ENCODE data around the gene BNC2. TPM values are rescaled to one million over a fixed set of nuclear protein-coding genes. Genes with fewer than 3 reads are reported as not detected.

BNC2 gene
- total and polyA plus RNA-seq, 2 donors (not counting 1 experiment from before 2014, with no cell fraction given) = 34.7 to 39.1 TPM

DNA sequence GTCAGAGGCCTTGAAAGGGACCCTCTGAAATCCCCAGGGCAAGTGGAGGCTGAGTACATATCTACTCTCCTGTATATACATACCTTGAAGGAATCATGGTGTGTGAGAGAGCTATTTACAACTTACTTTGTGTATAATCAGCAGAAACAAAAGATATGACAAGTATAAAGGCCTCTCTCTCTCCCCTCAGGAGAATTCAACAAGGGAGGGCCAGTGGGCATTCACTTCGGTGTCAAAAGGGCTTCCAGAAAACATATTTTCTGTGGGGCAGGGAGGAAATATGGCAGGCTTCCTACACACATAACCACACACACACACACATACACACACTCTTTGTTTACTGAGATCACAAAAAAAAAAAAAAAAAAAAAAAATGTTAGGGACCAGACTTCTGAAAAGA lies 181.7 kb downstream of the BNC2 start:
- peak overlapping the region; percentile 2 for H3K27ac ChIP-seq (ENCODE audit: insufficient read depth, low read length)
- no peak for TF ChIP-seq EZH2 (IDR thresholded peaks at IDR 0.05; ENCODE audit: low read length, missing control alignments)
- TF ChIP-seq, protein P1, sequence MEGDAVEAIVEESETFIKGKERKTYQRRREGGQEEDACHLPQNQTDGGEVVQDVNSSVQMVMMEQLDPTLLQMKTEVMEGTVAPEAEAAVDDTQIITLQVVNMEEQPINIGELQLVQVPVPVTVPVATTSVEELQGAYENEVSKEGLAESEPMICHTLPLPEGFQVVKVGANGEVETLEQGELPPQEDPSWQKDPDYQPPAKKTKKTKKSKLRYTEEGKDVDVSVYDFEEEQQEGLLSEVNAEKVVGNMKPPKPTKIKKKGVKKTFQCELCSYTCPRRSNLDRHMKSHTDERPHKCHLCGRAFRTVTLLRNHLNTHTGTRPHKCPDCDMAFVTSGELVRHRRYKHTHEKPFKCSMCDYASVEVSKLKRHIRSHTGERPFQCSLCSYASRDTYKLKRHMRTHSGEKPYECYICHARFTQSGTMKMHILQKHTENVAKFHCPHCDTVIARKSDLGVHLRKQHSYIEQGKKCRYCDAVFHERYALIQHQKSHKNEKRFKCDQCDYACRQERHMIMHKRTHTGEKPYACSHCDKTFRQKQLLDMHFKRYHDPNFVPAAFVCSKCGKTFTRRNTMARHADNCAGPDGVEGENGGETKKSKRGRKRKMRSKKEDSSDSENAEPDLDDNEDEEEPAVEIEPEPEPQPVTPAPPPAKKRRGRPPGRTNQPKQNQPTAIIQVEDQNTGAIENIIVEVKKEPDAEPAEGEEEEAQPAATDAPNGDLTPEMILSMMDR (conservative IDR thresholded peaks at IDR 0.05 in 1 of 2, IDR thresholded peaks at IDR 0.05 in 1 of 2; ENCODE audit: low read depth in 1 of 2, low read length in 2 of 2) = no peak
- H3K9me3 ChIP-seq (ENCODE audit: control insufficient read depth, insufficient read depth, low read depth, low read length) = no peaks in the 10 kb centered on the region
- H3K9ac ChIP-seq (ENCODE audit: insufficient read depth, low read length) = no peak overlapping the region
- H4K20me1 ChIP-seq (ENCODE audit: control insufficient read depth, extremely low read depth, insufficient read depth, low read length) = no peaks in the 10 kb centered on the region
- no peaks in the 10 kb centered on the region for H3K27me3 ChIP-seq (ENCODE audit: control insufficient read depth, insufficient read depth, low read length)
- peaks cover 4% of the 10 kb centered on the region for H3K4me1 ChIP-seq (ENCODE audit: control insufficient read depth, extremely low read depth, insufficient read depth, low read length)
- no peak for DNase-seq (ENCODE audit: low read depth in 2 of 2)
- H3K4me2 ChIP-seq (ENCODE audit: extremely low read depth, insufficient read depth, low read length) = no peak overlapping the region
- H3K36me3 ChIP-seq (ENCODE audit: control insufficient read depth, insufficient read depth, low read length) = peaks cover 3% of the 10 kb centered on the region
- peaks cover 19% of the 10 kb centered on the region for H3K79me2 ChIP-seq (ENCODE audit: control insufficient read depth, insufficient read depth, low read length)
- H2AFZ ChIP-seq (ENCODE audit: low read length) = no peak overlapping the region
- H3K4me3 ChIP-seq (replicated peaks in 1 of 4; ENCODE audit: control extremely low read depth in 1 of 4, insufficient read depth in 1 of 4, low read depth in 3 of 4, low read length in 4 of 4) = no peak overlapping the region

DNA sequence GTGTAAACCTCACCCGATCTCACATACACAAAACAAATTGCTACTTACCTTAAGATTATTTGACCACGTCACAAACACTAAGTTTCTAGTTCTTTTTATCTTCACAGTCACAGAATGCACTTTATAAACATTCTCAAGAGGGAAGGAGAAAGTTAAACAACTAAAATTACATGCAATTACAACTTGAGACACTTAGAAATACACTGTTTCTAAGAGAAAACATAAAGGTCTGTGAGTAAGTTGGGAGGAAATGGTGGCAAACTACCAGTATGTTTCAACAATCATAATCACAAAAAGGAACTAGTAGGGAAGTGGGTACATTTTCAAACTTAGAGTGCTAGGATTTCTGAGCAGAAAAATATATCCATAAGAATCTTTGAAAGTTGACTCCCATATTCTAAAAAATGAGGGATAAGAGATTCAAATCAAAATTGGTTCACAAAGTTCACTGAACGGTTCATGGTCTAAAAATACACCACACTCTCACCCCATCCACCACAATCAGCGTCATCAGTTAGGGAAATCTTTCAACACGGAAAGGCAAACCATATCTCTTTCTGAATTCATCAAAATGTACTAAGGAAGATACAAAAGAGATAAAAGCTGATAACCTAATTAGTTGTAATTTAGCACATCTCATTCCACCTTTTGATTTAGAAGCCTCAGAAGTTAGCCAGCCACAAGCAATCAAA lies 182.6 kb downstream of the BNC2 start:
- Histone ChIP-seq H4K20me1 (ENCODE audit: control insufficient read depth, extremely low read depth, insufficient read depth, low read length) (no peaks in the 10 kb centered on the region), H3K4me2 (ENCODE audit: extremely low read depth, insufficient read depth, low read length) (no peak overlapping the region), H3K4me1 (ENCODE audit: control insufficient read depth, extremely low read depth, insufficient read depth, low read length) (peaks cover 4% of the 10 kb centered on the region), H3K79me2 (ENCODE audit: control insufficient read depth, insufficient read depth, low read length) (peaks cover 19% of the 10 kb centered on the region), H3K27ac (ENCODE audit: insufficient read depth, low read length) (peak overlapping the region; percentile 27), H2AFZ (ENCODE audit: low read length) (no peak overlapping the region), H3K36me3 (ENCODE audit: control insufficient read depth, insufficient read depth, low read length) (peaks cover 3% of the 10 kb centered on the region), H3K9ac (ENCODE audit: insufficient read depth, low read length) (no peak overlapping the region), H3K9me3 (ENCODE audit: control insufficient read depth, insufficient read depth, low read depth, low read length) (no peaks in the 10 kb centered on the region), H3K27me3 (ENCODE audit: control insufficient read depth, insufficient read depth, low read length) (no peaks in the 10 kb centered on the region), H3K4me3 (replicated peaks in 1 of 4; ENCODE audit: control extremely low read depth in 1 of 4, insufficient read depth in 1 of 4, low read depth in 3 of 4, low read length in 4 of 4) (no peak overlapping the region)
- no peak for TF ChIP-seq EZH2 (IDR thresholded peaks at IDR 0.05; ENCODE audit: low read length, missing control alignments)
- TF ChIP-seq, protein P1 (conservative IDR thresholded peaks at IDR 0.05 in 1 of 2, IDR thresholded peaks at IDR 0.05 in 1 of 2; ENCODE audit: low read depth in 1 of 2, low read length in 2 of 2) = no peak
- peak; percentile 43 to 55 for DNase-seq (ENCODE audit: low read depth in 2 of 2)

DNA sequence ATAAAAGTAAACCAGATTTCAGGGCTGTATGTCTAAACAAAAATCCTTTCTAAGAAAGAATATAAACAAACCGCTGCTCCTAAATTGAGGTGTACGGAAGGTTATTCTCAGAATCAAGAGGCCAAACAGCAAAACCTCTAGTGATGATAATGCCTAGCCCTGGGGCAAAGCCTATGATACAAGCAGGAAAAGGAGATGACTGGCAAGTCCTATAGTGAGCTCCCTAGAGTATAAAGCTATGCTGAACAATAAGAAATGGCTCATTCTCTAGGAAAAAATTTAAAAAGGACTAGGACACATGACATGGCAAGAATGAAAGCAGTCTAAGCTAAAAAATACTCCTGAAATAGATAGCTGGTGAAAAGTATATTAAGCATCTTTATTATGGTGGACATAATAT lies 187.1 kb downstream of the BNC2 start:
- no peak overlapping the region for H3K27ac ChIP-seq (ENCODE audit: insufficient read depth, low read length)
- TF ChIP-seq, protein P1 (conservative IDR thresholded peaks at IDR 0.05 in 1 of 2, IDR thresholded peaks at IDR 0.05 in 1 of 2; ENCODE audit: low read depth in 1 of 2, low read length in 2 of 2) = no peak
- no peak for TF ChIP-seq EZH2 (IDR thresholded peaks at IDR 0.05; ENCODE audit: low read length, missing control alignments)
- no peaks in the 10 kb centered on the region for H3K9me3 ChIP-seq (ENCODE audit: control insufficient read depth, insufficient read depth, low read depth, low read length)
- H3K4me1 ChIP-seq (ENCODE audit: control insufficient read depth, extremely low read depth, insufficient read depth, low read length) = peaks cover 11% of the 10 kb centered on the region
- peaks cover 3% of the 10 kb centered on the region for H3K36me3 ChIP-seq (ENCODE audit: control insufficient read depth, insufficient read depth, low read length)
- H3K4me3 ChIP-seq (replicated peaks in 1 of 4; ENCODE audit: control extremely low read depth in 1 of 4, insufficient read depth in 1 of 4, low read depth in 3 of 4, low read length in 4 of 4) = no peak overlapping the region
- no peak for DNase-seq (ENCODE audit: low read depth in 2 of 2)
- peaks cover 22% of the 10 kb centered on the region for H3K79me2 ChIP-seq (ENCODE audit: control insufficient read depth, insufficient read depth, low read length)
- no peak overlapping the region for H3K4me2 ChIP-seq (ENCODE audit: extremely low read depth, insufficient read depth, low read length)
- H4K20me1 ChIP-seq (ENCODE audit: control insufficient read depth, extremely low read depth, insufficient read depth, low read length) = no peaks in the 10 kb centered on the region
- H3K27me3 ChIP-seq (ENCODE audit: control insufficient read depth, insufficient read depth, low read length) = no peaks in the 10 kb centered on the region
- no peak overlapping the region for H3K9ac ChIP-seq (ENCODE audit: insufficient read depth, low read length)
- H2AFZ ChIP-seq (ENCODE audit: low read length) = no peak overlapping the region

All from fibroblast of lung (primary cell).